Upper lobe of left lung (tissue), 6 donors: ENCODE measurements around the gene ALLC. TPM values are rescaled to one million over a fixed set of nuclear protein-coding genes. Genes with fewer than 3 reads are reported as not detected.

ENCODE experiments used
- ATAC-seq, 2 donors: fragments of 200-7000 bp; cut with Tn5 transposase; one replicate each; pipeline ENCODE4 v1.9.1; 2022; ENCODE audit warnings: mild to moderate bottlenecking in 2 of 2, moderate library complexity in 2 of 2; ENCODE audit not compliant: low FRiP score in 2 of 2
- DNase-seq, 2 donors: peaks; one replicate each; pipeline ENCODE4 v3.0.0-alpha.2; 2019 to 2020
- H3K27ac ChIP-seq, 4 donors: fragments of 200-600 bp; sonication (generic); one replicate each; pipeline ENCODE4 v1.5.1; 2016 to 2019
- H3K27me3 ChIP-seq, 4 donors: fragments of 200-600 bp; sonication (generic); one replicate each; pipeline ENCODE4 v1.5.1; 2017 to 2019
- H3K36me3 ChIP-seq, 4 donors: fragments of 200-600 bp; sonication (generic); one replicate each; pipeline ENCODE4 v1.5.1; 2016 to 2019
- H3K4me1 ChIP-seq, 4 donors: fragments of 200-600 bp; sonication (generic); one replicate each; pipeline ENCODE4 v1.5.1; 2018 to 2019
- H3K4me3 ChIP-seq, 4 donors: fragments of 200-600 bp; sonication (generic); one replicate each; pipeline ENCODE4 v1.5.1; 2017 to 2019; ENCODE audit warnings: mild to moderate bottlenecking in 2 of 4, moderate library complexity in 1 of 4
- H3K9me3 ChIP-seq, 4 donors: fragments of 200-600 bp; sonication (generic); one replicate each; pipeline ENCODE4 v1.5.1; 2018 to 2019
- CTCF ChIP-seq, 6 experiments: fragments of 450-650 bp in 4 of 6; fragments of 200-600 bp in 2 of 6; sonication (generic) in 2 of 6; IDR thresholded peaks; one replicate each; pipeline ENCODE4 v1.5.1; 2016 to 2019; ENCODE audit warnings: antibody characterized with exemption in 6 of 6
- EP300 ChIP-seq, 4 donors: sonication (generic); formaldehyde crosslinking; IDR thresholded peaks; one replicate each; pipeline ENCODE4 v1.5.1; 2017; ENCODE audit warnings: antibody characterized with exemption in 4 of 4, control low read depth in 2 of 4
- POLR2A ChIP-seq, 4 donors: fragments of 450-650 bp; IDR thresholded peaks; one replicate each; pipeline ENCODE4 v1.5.1; 2016 to 2017; ENCODE audit warnings: antibody characterized with exemption in 4 of 4, mild to moderate bottlenecking in 2 of 4
- POLR2AphosphoS5 ChIP-seq, 2 donors: sonication (generic); formaldehyde crosslinking; IDR thresholded peaks; one replicate each; pipeline ENCODE4 v1.5.1; 2017; ENCODE audit warnings: antibody characterized with exemption in 2 of 2
- WGBS, 2 donors: methylation state at CpG; one replicate each; pipeline ENCODE4 v1.1.5; 2017 to 2018; 5-methylcytosine and 5-hydroxymethylcytosine counted together
- total RNA-seq, 6 donors: library from RNA; depleted of rRNA in 4 of 6; stranded (reverse); fragments of >200 nt in 4 of 6; gene quantifications; one replicate each; pipeline versions ENCODE4 v1.1.0 to v1.2.1, GENCODE V29; 2016 to 2021
- donor health status: DM: no; HTN: no; CAD: no; lungs with moderate emphysema.
- donor health status: DM: no; HTN: yes; CAD: no; lungs with severe emphysema.

The ALLC gene
- total RNA-seq, 6 donors from 2014 or later, result not detected

DNA sequence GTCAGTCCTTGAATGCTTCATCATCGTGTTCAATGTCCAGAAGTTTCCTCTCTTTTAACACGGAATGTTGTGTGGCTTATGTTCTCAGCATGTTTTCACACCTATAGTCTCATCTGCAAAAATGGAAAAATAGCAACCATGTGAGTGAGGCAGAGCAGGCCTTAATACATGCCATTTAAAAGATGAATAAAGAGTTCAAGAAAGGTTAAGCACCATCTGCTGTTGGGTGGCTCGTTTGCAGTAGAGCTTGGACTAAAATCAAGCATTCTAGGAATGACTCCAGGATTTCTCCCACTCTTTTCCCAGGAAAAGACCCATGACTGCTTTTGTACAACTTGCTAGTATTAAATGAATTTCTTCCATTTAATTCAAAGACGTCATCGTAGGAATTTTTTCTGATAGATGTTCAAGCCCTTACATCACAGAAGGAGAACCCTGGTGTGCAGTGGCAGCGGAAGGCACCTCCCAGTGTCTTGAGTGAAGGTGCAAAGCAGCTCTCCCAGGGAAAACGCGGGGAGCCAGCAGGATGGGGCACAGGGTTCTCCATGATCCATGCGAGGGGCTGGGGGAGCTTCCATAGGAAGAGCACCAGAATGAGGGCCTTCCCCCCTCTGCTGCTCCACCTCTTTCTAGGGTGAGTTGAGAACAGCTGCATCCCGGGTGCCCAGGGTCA is 55.0 kb downstream of the ALLC start:
- ATAC-seq (peak; percentile 17 to 24), DNase-seq (no peak)
- 65 to 74% methylated on average over 9 to 10 of the region's 10 CpGs for WGBS, 2 donors
- Histone ChIP-seq H3K9me3 (no peaks in the 10 kb centered on the region), H3K4me3 (no peak overlapping the region), H3K36me3 (no peaks in the 10 kb centered on the region), H3K27me3 (no peaks in the 10 kb centered on the region), H3K4me1 (no peaks in the 10 kb centered on the region), H3K27ac (no peak overlapping the region)
- TF ChIP-seq CTCF (IDR thresholded peaks at IDR 0.05) (no peak), POLR2A (IDR thresholded peaks at IDR 0.05) (no peak), POLR2AphosphoS5 (IDR thresholded peaks at IDR 0.05) (no peak), EP300 (IDR thresholded peaks at IDR 0.05) (no peak)

DNA sequence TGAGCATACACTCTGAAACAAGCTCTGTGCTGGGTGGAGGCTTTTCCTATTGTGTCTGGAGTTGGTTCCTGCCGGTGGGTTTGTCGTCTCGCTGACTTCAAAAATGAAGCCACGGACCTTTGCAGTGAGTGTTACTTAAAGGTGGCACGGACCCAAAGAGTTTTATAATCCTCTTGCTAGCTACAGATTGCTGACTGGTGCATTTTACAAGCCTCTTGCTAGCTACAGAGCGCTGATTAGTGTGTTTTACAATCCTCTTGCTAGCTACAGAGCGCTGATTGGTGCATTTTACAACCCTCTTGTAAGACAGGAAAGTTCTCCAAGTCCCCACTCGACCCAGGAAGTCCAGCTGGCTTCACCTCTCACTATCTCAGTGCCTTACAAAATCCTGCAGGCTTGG is 60.7 kb downstream of the ALLC start:
- ATAC-seq, result no peak
- WGBS, 2 donors, result 75 to 89% methylated on average over 8 of the region's 8 CpGs
- H3K4me3 ChIP-seq, result no peak overlapping the region

DNA sequence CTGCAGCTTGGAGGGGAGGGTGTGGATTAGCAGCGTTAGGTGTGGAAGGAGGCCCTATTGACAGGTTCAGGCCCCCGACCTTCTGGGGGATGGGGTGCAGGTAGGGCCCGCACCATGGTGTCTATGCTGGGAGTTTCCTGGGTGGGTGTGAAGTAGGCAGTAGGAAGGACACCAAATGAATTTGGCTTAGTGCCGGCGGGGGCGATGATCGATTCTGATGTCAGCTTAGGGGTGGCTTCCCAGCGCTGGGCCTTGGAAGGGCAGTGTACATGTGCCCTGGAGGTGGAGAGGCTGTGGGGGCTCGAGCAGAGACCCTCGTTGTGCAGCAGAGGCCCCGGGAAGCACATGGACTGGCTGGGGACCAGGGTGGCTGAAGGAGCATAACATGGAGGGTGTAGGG is 67.0 kb downstream of the ALLC start:
- no peaks in the 10 kb centered on the region for H3K27me3 ChIP-seq
- H3K9me3 ChIP-seq, result no peaks in the 10 kb centered on the region
- DNase-seq, result peak in 1 of 2 donors; percentile 15
- H3K4me3 ChIP-seq, result no peak overlapping the region
- no peak for TF ChIP-seq EP300 (IDR thresholded peaks at IDR 0.05)
- no peak for TF ChIP-seq POLR2AphosphoS5 (IDR thresholded peaks at IDR 0.05)
- no peak for TF ChIP-seq CTCF (IDR thresholded peaks at IDR 0.05)
- no peak for TF ChIP-seq POLR2A (IDR thresholded peaks at IDR 0.05)
- no peak overlapping the region for H3K27ac ChIP-seq
- H3K36me3 ChIP-seq, result no peaks in the 10 kb centered on the region
- ATAC-seq, result no peak
- WGBS, 2 donors, result 74 to 88% methylated on average over 11 of the region's 11 CpGs
- peaks cover 0 to 3% (median 0%) of the 10 kb centered on the region in 4 donors for H3K4me1 ChIP-seq

More for the DNA sequence above, 60.7 kb downstream of the ALLC start:
- Histone ChIP-seq H3K9me3 (no peaks in the 10 kb centered on the region), H3K36me3 (no peaks in the 10 kb centered on the region), H3K4me1 (no peaks in the 10 kb centered on the region), H3K27ac (no peak overlapping the region), H3K27me3 (no peaks in the 10 kb centered on the region)
- DNase-seq, result no peak
- TF ChIP-seq POLR2AphosphoS5 (IDR thresholded peaks at IDR 0.05), result no peak
- no peak for TF ChIP-seq EP300 (IDR thresholded peaks at IDR 0.05)
- no peak for TF ChIP-seq POLR2A (IDR thresholded peaks at IDR 0.05)
- no peak for TF ChIP-seq CTCF (IDR thresholded peaks at IDR 0.05)

GRCh38 chr2:3725458-3726250 is 67.7 kb downstream of the ALLC start:
- DNase-seq (no peak), ATAC-seq (peak in 1 of 2 donors; percentile 54)
- Histone ChIP-seq H3K4me3 (no peak overlapping the region), H3K27ac (no peak overlapping the region), H3K9me3 (no peaks in the 10 kb centered on the region), H3K4me1 (peaks cover 0 to 3% (median 0%) of the 10 kb centered on the region in 4 donors), H3K27me3 (no peaks in the 10 kb centered on the region), H3K36me3 (no peaks in the 10 kb centered on the region)
- TF ChIP-seq EP300 (IDR thresholded peaks at IDR 0.05) (no peak), CTCF (IDR thresholded peaks at IDR 0.05) (no peak), POLR2A (IDR thresholded peaks at IDR 0.05) (no peak), POLR2AphosphoS5 (IDR thresholded peaks at IDR 0.05) (no peak)
- WGBS, 2 donors, result 79 to 83% methylated on average over 23 of the region's 23 CpGs
